Peyer's patch (tissue), 4 donors: ENCODE measurements around the gene TOM1L2.

Source experiments
- POLR2A ChIP-seq, 2 donors: fragments of 450-650 bp; IDR thresholded peaks; one replicate each; pipeline ENCODE4 v1.5.1; 2017; ENCODE audit warnings: antibody characterized with exemption in 2 of 2, mild to moderate bottlenecking in 2 of 2, moderate library complexity in 2 of 2
- TF ChIP-seq, protein P1 (sequence below), 6 experiments: fragments of 450-650 bp in 4 of 6; fragments of 200-600 bp in 2 of 6; sonication (generic) in 1 of 6; IDR thresholded peaks; one replicate each; pipeline ENCODE4 v1.5.1; 2017 to 2019; ENCODE audit warnings: antibody characterized with exemption in 6 of 6, mild to moderate bottlenecking in 3 of 6, moderate library complexity in 1 of 6

DNA sequence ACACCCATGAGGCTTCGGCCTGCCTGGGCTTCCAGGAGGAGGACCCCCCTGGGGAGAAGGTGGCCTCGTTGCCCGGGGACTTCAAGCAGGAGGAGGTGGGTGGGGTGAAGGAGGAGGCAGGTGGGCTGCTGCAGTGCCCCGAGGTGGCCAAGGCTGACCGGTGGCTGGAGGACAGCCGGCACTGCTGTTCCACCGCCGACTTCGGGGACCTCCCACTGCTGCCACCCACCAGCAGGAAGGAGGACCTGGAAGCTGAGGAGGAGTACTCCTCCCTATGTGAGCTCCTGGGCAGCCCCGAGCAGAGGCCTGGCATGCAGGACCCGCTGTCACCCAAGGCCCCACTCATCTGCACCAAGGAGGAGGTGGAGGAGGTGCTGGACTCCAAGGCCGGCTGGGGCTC, 176.9 kb downstream of the TOM1L2 start:
- TF ChIP-seq, protein P1, sequence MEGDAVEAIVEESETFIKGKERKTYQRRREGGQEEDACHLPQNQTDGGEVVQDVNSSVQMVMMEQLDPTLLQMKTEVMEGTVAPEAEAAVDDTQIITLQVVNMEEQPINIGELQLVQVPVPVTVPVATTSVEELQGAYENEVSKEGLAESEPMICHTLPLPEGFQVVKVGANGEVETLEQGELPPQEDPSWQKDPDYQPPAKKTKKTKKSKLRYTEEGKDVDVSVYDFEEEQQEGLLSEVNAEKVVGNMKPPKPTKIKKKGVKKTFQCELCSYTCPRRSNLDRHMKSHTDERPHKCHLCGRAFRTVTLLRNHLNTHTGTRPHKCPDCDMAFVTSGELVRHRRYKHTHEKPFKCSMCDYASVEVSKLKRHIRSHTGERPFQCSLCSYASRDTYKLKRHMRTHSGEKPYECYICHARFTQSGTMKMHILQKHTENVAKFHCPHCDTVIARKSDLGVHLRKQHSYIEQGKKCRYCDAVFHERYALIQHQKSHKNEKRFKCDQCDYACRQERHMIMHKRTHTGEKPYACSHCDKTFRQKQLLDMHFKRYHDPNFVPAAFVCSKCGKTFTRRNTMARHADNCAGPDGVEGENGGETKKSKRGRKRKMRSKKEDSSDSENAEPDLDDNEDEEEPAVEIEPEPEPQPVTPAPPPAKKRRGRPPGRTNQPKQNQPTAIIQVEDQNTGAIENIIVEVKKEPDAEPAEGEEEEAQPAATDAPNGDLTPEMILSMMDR (IDR thresholded peaks at IDR 0.05): no peak
- TF ChIP-seq POLR2A (IDR thresholded peaks at IDR 0.05): no peak
